Mesenchymal stem cell (in vitro differentiated cells and primary cell): ENCODE results near the gene MAGI3.
A peak's percentile ranks its signal among the peaks of the same experiment; 100 is the strongest.

Experiments
- DNase-seq: peaks from one replicate; pipeline ENCODE4 v3.0.0-alpha.2; 2013
- H2AFZ ChIP-seq: one replicate; pipeline ENCODE4 v1.6.1; 2013; ENCODE audit warnings: low read depth, mild to moderate bottlenecking, control low read depth, inconsistent platforms, low read length, moderate library complexity
- H2AK5ac ChIP-seq: 2 replicates; pipeline ENCODE4 v1.6.1; 2013; ENCODE audit warnings: low read length, moderate library complexity, mild to moderate bottlenecking, inconsistent platforms; ENCODE audit not compliant: severe bottlenecking
- H2BK120ac ChIP-seq: one replicate; pipeline ENCODE4 v1.6.1; 2013; ENCODE audit warnings: low read depth, mild to moderate bottlenecking, inconsistent platforms, low read length, moderate library complexity
- H2BK12ac ChIP-seq, 2 experiments: one replicate each; pipeline ENCODE4 v1.6.1; 2013; ENCODE audit warnings: inconsistent platforms in 2 of 2, low read length in 2 of 2, mild to moderate bottlenecking in 2 of 2, moderate library complexity in 2 of 2, control low read depth in 1 of 2
- H2BK15ac ChIP-seq: one replicate; pipeline ENCODE4 v1.6.1; 2013; ENCODE audit warnings: mild to moderate bottlenecking, low read depth, inconsistent platforms; ENCODE audit not compliant: poor library complexity, severe bottlenecking
- H2BK5ac ChIP-seq: 2 replicates; pipeline ENCODE4 v1.6.1; 2013; ENCODE audit warnings: low read depth, mild to moderate bottlenecking, low read length, control low read depth, inconsistent platforms; ENCODE audit not compliant: poor library complexity, severe bottlenecking
- H3K14ac ChIP-seq, 2 experiments: one replicate each; pipeline ENCODE4 v1.6.1; 2013; ENCODE audit warnings: inconsistent platforms in 2 of 2, low read length in 2 of 2, control low read depth in 1 of 2, mild to moderate bottlenecking in 1 of 2, moderate library complexity in 1 of 2
- H3K18ac ChIP-seq, 2 experiments: one replicate each; pipeline ENCODE4 v1.6.1; 2013; ENCODE audit warnings: inconsistent platforms in 2 of 2, low read length in 2 of 2, control low read depth in 1 of 2, low read depth in 1 of 2, mild to moderate bottlenecking in 1 of 2
- H3K23ac ChIP-seq, 2 experiments: one replicate each; pipeline ENCODE4 v1.6.1; 2013; ENCODE audit warnings: inconsistent platforms in 2 of 2, low read length in 2 of 2, mild to moderate bottlenecking in 2 of 2, moderate library complexity in 2 of 2, control low read depth in 1 of 2
- H3K27ac ChIP-seq: 2 replicates; pipeline ENCODE4 v1.5.1; 2013; ENCODE audit warnings: mild to moderate bottlenecking, moderate library complexity, low read length, control low read depth, inconsistent platforms; ENCODE audit not compliant: poor library complexity, severe bottlenecking
- H3K27me3 ChIP-seq, 2 experiments: 2 replicates each; pipeline versions ENCODE4 v1.6.1 to v1.7.0; 2013; ENCODE audit warnings: low read length in 2 of 2, mild to moderate bottlenecking in 2 of 2, moderate library complexity in 2 of 2, control low read depth in 1 of 2, inconsistent platforms in 1 of 2; ENCODE audit not compliant: control insufficient read depth in 1 of 2, insufficient read depth in 1 of 2
- H3K36me3 ChIP-seq, 2 experiments: 2 replicates each; pipeline versions ENCODE4 v1.6.1 to v1.7.0; 2013; ENCODE audit warnings: low read length in 2 of 2, control low read depth in 1 of 2, inconsistent platforms in 1 of 2, low read depth in 1 of 2, mild to moderate bottlenecking in 1 of 2; ENCODE audit not compliant: insufficient read depth in 2 of 2, control insufficient read depth in 1 of 2
- H3K4ac ChIP-seq, 2 experiments: one replicate each; pipeline ENCODE4 v1.6.1; 2013; ENCODE audit warnings: inconsistent platforms in 2 of 2, low read length in 2 of 2, mild to moderate bottlenecking in 2 of 2, moderate library complexity in 2 of 2, control low read depth in 1 of 2, low read depth in 1 of 2
- H3K4me1 ChIP-seq: 2 replicates; pipeline ENCODE4 v1.6.1; 2013; ENCODE audit warnings: low read depth, low read length, control low read depth; ENCODE audit not compliant: control insufficient read depth, insufficient read depth
- H3K4me2 ChIP-seq: 2 replicates; pipeline ENCODE4 v1.6.1; 2013; ENCODE audit warnings: low read length, mild to moderate bottlenecking, inconsistent platforms; ENCODE audit not compliant: poor library complexity, severe bottlenecking
- H3K4me3 ChIP-seq, 2 experiments: 2 replicates each; pipeline versions ENCODE4 v1.5.1 to v1.7.0; 2013; ENCODE audit warnings: low read length in 2 of 2, mild to moderate bottlenecking in 2 of 2, control low read depth in 1 of 2, low read depth in 1 of 2; ENCODE audit not compliant: insufficient read depth in 1 of 2
- H3K79me1 ChIP-seq: replicated peaks from 2 replicates; pipeline ENCODE4 v1.6.1; 2013; ENCODE audit warnings: mild to moderate bottlenecking, control low read depth, low read length, inconsistent platforms; ENCODE audit not compliant: poor library complexity, severe bottlenecking
- H3K9ac ChIP-seq: 2 replicates; pipeline ENCODE4 v1.7.0; 2013; ENCODE audit warnings: mild to moderate bottlenecking, low read length, moderate library complexity
- H3K9me3 ChIP-seq: 2 replicates; pipeline ENCODE4 v1.7.0; 2013; ENCODE audit warnings: mild to moderate bottlenecking, low read length; ENCODE audit not compliant: control insufficient read depth
- H4K8ac ChIP-seq: one replicate; pipeline ENCODE4 v1.6.1; 2013; ENCODE audit warnings: inconsistent platforms, mild to moderate bottlenecking, low read length, moderate library complexity
- H4K91ac ChIP-seq: one replicate; pipeline ENCODE4 v1.6.1; 2013; ENCODE audit warnings: mild to moderate bottlenecking, low read length, inconsistent platforms
- whole genome bisulfite sequencing: methylation state at CpG from one replicate; pipeline ENCODE4 v1.1.7; 2013; ENCODE audit warnings: mixed read lengths; 5-methylcytosine and 5-hydroxymethylcytosine counted together

Gene MAGI3

GRCh38 chr1:113608399-113608798 is 218.1 kb downstream of the MAGI3 start:
- H3K79me1 ChIP-seq, result no peaks in the 10 kb centered on the region
- H3K14ac ChIP-seq, result no peak overlapping the region
- no peak overlapping the region for H2BK5ac ChIP-seq
- no peaks in the 10 kb centered on the region for H3K4me1 ChIP-seq
- no peak overlapping the region for H2BK12ac ChIP-seq
- no peak overlapping the region for H4K8ac ChIP-seq
- no peak overlapping the region for H2AFZ ChIP-seq
- no peak overlapping the region for H3K4ac ChIP-seq
- H4K91ac ChIP-seq, result no peak overlapping the region
- WGBS, result 83% methylated on average over 2 of the region's 3 CpGs
- no peaks in the 10 kb centered on the region for H3K36me3 ChIP-seq
- H3K27me3 ChIP-seq, result no peaks in the 10 kb centered on the region
- H3K4me2 ChIP-seq, result no peak overlapping the region
- H3K23ac ChIP-seq, result no peak overlapping the region
- no peak overlapping the region for H2BK120ac ChIP-seq
- H3K4me3 ChIP-seq, result no peak overlapping the region
- H3K9me3 ChIP-seq, result no peaks in the 10 kb centered on the region
- H3K18ac ChIP-seq, result no peak overlapping the region
- H2BK15ac ChIP-seq, result no peak overlapping the region
- no peak overlapping the region for H3K9ac ChIP-seq
- no peak overlapping the region for H3K27ac ChIP-seq
- H2AK5ac ChIP-seq, result no peak overlapping the region
- no peak for DNase-seq

- Histone ChIP-seq H3K4me2 (no peak overlapping the region), H4K8ac (no peak overlapping the region), H2BK12ac (no peak overlapping the region), H3K18ac (no peak overlapping the region), H3K9ac (no peak overlapping the region), H2AFZ (no peak overlapping the region), H2BK15ac (no peak overlapping the region), H3K36me3 (no peaks in the 10 kb centered on the region), H2BK120ac (no peak overlapping the region), H3K27ac (no peak overlapping the region), H4K91ac (no peak overlapping the region), H2AK5ac (no peak overlapping the region), H3K27me3 (no peaks in the 10 kb centered on the region), H3K4ac (no peak overlapping the region), H3K9me3 (no peaks in the 10 kb centered on the region), H3K4me3 (no peak overlapping the region), H3K79me1 (no peaks in the 10 kb centered on the region), H2BK5ac (no peak overlapping the region), H3K23ac (no peak overlapping the region), H3K14ac (no peak overlapping the region), H3K4me1 (no peaks in the 10 kb centered on the region)
- DNase-seq, result no peak
- WGBS, result 91% methylated on average over 5 of the region's 5 CpGs
Observed at GRCh38 chr1:113610372-113610771, 220.1 kb downstream of the MAGI3 start.

- Histone ChIP-seq H3K14ac (no peak overlapping the region), H3K18ac (no peak overlapping the region), H2AFZ (no peak overlapping the region), H2AK5ac (no peak overlapping the region), H3K27me3 (no peaks in the 10 kb centered on the region), H3K4me1 (no peaks in the 10 kb centered on the region), H3K4me3 (no peak overlapping the region), H3K23ac (no peak overlapping the region), H4K91ac (no peak overlapping the region), H3K4me2 (no peak overlapping the region), H2BK15ac (no peak overlapping the region), H3K9me3 (no peaks in the 10 kb centered on the region), H2BK120ac (no peak overlapping the region), H3K9ac (no peak overlapping the region), H3K27ac (no peak overlapping the region), H2BK12ac (no peak overlapping the region), H3K36me3 (peaks cover 0 to 11% of the 10 kb centered on the region in 2 experiments), H4K8ac (no peak overlapping the region), H2BK5ac (no peak overlapping the region), H3K79me1 (no peaks in the 10 kb centered on the region), H3K4ac (no peak overlapping the region)
- no peak for DNase-seq
Observed at GRCh38 chr1:113615425-113615824, 225.1 kb downstream of the MAGI3 start.

DNA sequence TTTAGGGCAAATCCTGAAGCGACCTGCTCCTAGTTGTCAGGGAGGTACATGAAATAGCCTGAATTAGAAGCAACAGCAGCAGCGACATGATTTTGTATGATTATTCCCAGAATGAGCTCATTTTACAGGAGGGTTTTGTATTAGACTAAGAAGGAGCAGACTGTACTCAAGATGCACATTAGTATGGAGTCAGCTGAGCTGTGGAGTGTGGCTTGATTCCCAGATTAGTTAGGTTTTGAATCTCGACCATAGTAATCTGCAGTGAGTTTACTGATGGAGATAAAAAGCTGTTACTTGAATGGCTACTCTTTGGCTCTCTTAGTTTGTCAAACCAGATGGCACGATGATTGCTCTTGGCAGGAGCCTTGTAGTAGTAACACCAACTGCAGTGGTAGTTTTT is 225.8 kb downstream of the MAGI3 start:
- Histone ChIP-seq H2BK5ac (no peak overlapping the region), H2AFZ (no peak overlapping the region), H4K91ac (no peak overlapping the region), H3K9ac (no peak overlapping the region), H2AK5ac (no peak overlapping the region), H3K18ac (no peak overlapping the region), H3K27me3 (no peaks in the 10 kb centered on the region), H3K9me3 (no peaks in the 10 kb centered on the region), H2BK120ac (no peak overlapping the region), H3K23ac (no peak overlapping the region), H3K79me1 (no peaks in the 10 kb centered on the region), H3K14ac (no peak overlapping the region), H3K4me3 (no peak overlapping the region), H2BK12ac (peak overlapping the region in 1 of 2 experiments; percentile 42), H2BK15ac (no peak overlapping the region), H3K27ac (no peak overlapping the region), H3K4me1 (no peaks in the 10 kb centered on the region), H3K4me2 (no peak overlapping the region), H3K36me3 (peaks cover 0 to 18% of the 10 kb centered on the region in 2 experiments), H3K4ac (no peak overlapping the region), H4K8ac (no peak overlapping the region)
- DNase-seq, result no peak
- WGBS, result 91% methylated on average over 4 of the region's 4 CpGs
